Stimulated activated CD4-positive, alpha-beta T cell treated with anti-CD3 and anti-CD28 coated beads, Interleukin-15, amount 100 ng/mL, for 1 hour (primary cell): ENCODE results near the gene IP6K2.
"Not testable (repeated sequence)": the region's sequence is repeated elsewhere in the genome, so short reads cannot be mapped to it uniquely, and the experiment has no call there.

ENCODE experiments used
- DNase-seq, 2 donors: peaks; one replicate each; pipeline ENCODE4 v3.0.0-alpha.2; 2020; ENCODE audit warnings: low read depth in 1 of 2, low spot score in 1 of 2

The IP6K2 gene

GRCh38 chr3:48716982-48717746, at the start of gene IP6K2:
TSS of gene IP6K2 (minus strand) at chr3:48717221. CDS start at chr3:48695291, 21,930 bp downstream.
- peak; percentile 95 to 99 for DNase-seq

GRCh38 chr3:48765376-48765775, 48.4 kb upstream of the IP6K2 start:
- DNase-seq: no peak

- no peak for DNase-seq
Observed at GRCh38 chr3:48762816-48763215, 45.8 kb upstream of the IP6K2 start.

- not testable (repeated sequence) for DNase-seq
Observed at GRCh38 chr3:48759991-48760540, 43.0 kb upstream of the IP6K2 start.

- not testable (repeated sequence) for DNase-seq
Observed at GRCh38 chr3:48759531-48759930, 42.5 kb upstream of the IP6K2 start.

GRCh38 chr3:48759071-48759470, 42.0 kb upstream of the IP6K2 start:
- no peak for DNase-seq

GRCh38 chr3:48756640-48757039, 39.6 kb upstream of the IP6K2 start:
- no peak for DNase-seq

GRCh38 chr3:48750856-48751255, 33.8 kb upstream of the IP6K2 start:
- DNase-seq: no peak

GRCh38 chr3:48748754-48749153, 31.7 kb upstream of the IP6K2 start:
- DNase-seq: no peak

- no peak for DNase-seq
Observed at GRCh38 chr3:48747706-48748105, 30.7 kb upstream of the IP6K2 start.

GRCh38 chr3:48747015-48747615, 30.1 kb upstream of the IP6K2 start:
- no peak for DNase-seq

- no peak for DNase-seq
Observed at GRCh38 chr3:48743773-48744172, 26.8 kb upstream of the IP6K2 start.

- not testable (repeated sequence) for DNase-seq
Observed at GRCh38 chr3:48741226-48741625, 24.2 kb upstream of the IP6K2 start.

GRCh38 chr3:48739955-48740823, 23.2 kb upstream of the IP6K2 start:
- DNase-seq: peak; percentile 14 to 24

GRCh38 chr3:48739617-48739954, 22.6 kb upstream of the IP6K2 start:
- DNase-seq: no peak

GRCh38 chr3:48738926-48739616, 22.1 kb upstream of the IP6K2 start:
- no peak for DNase-seq

- DNase-seq: no peak
Observed at GRCh38 chr3:48738144-48738536, 21.1 kb upstream of the IP6K2 start.

- not testable (repeated sequence) for DNase-seq
Observed at GRCh38 chr3:48735075-48735767, 18.2 kb upstream of the IP6K2 start.

- DNase-seq: not testable (repeated sequence)
Observed at GRCh38 chr3:48734541-48734940, 17.5 kb upstream of the IP6K2 start.

- not testable (repeated sequence) for DNase-seq
Observed at GRCh38 chr3:48733752-48734518, 16.9 kb upstream of the IP6K2 start.
